GM19035 (cell line): Measurements from ENCODE around the gene MFAP1.
"Not testable (repeated sequence)": the region's sequence is repeated elsewhere in the genome, so short reads cannot be mapped to it uniquely, and the experiment has no call there.

Experiments
- ATAC-seq: cut with Tn5 transposase; IDR thresholded peaks from one replicate; pipeline ENCODE4 v1.9.1; 2021; ENCODE audit not compliant: unreplicated experiment

MFAP1 gene

DNA sequence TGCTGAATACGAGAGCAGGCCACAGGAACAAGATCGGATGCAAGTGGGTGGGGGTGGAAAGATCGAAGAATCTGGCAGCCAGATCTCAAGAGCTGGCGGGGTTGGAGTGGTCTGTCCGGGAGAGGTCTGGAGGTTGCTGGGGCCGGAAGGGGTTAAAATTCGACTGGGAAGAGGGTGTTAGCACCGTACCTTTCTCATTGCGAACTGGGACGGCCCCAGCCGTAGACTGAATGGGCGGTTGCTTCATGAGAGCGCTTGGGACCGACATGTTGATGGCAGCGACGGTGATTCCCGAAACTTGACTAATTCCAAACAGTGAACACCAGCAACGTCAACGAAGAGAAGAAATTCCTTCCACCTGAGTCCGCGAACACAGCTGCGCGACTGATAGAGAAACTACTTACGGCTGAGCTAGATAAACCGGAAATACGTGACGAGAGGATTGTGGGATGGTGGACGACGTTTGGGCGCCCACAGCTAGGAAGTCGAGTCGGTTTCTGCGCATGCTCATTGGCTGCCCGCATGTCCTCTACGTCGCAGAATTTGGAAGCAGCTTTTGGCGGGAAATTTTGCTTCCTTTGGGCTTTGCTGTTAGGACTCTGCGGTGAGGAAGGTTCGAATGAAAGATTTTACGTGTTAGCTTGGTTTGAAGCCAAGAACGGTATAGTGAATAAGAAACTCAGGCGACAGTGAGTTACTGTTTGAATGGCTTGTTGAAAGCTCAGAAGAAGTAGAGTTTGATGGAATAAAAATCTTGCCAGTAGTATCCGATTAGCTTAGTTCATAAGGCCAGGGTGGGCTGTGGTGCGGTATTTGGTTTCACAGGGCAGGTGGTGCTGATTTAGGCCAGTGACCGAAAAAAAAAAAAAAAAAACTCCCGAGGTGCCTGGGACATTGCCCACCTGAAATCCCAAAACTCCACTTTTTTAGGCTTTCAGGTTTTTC lies at the start of gene MFAP1:
TSS of gene MFAP1 (minus strand) at position 389 of the 945 bp plus-strand sequence. CDS start at position 268, 121 bp downstream.
- peak; percentile 73 for ATAC-seq

DNA sequence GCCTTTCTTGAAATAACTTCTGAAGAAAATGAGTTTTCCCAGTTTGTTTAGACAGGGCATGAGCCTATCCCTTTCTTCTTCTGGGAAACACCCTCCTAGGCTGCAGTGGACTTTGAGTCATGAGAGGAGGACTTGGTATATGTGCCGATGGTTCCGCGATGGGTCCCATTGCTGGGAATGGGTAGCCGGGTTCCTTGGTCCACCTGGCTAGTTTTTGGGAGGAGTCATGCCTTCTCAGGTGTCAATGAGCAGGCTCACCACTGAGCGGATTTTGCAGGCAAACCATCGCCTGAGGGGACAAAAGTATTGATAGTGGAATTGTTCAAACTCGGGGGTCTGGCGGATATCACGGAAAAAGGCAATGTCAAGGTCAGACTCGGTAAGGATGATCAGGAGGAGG lies 49.2 kb upstream of the MFAP1 start:
- ATAC-seq: no peak

- no peak for ATAC-seq
Measured at GRCh38 chr15:43872416-43873020, 48.0 kb upstream of the MFAP1 start.

DNA sequence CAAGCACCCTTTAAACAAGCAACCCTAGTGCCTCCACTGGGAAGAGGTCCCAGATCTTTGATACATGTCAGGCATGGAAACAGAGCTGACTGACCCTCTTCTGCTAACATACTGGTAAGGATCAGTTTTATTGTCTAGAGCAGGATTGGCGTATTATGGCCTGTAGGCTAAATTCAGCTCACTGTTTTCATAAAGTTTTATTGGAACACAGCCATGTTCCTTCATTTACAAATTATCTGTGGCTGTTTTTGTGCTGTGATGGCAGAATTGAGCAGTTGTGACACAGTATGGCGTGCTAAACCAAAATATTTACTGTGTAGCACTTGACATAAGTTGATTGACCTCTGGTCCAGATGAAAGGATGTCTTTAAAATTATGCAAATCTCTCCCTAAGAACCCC lies 47.3 kb upstream of the MFAP1 start:
- ATAC-seq: no peak

DNA sequence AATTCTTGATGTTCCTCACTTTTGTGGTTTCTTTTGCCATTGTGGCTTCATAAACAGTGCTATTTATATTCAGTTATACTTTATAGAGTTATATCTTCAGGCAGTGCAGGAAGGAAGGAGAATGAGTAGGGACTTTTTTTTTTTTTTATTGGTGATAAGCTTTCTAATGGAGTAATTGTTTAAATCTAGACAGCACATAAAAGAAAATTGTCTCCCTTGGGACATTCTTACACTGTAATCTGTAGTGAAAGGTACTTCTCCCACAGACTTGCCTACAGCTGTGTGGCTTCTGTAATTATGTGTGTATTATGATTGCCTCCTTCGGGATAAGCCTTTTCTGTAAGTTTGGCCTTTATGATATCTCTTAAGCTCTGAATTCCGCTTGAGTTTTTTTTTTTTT lies 43.9 kb upstream of the MFAP1 start:
- no peak for ATAC-seq

- no peak for ATAC-seq
Measured at GRCh38 chr15:43867096-43867495, 42.6 kb upstream of the MFAP1 start.

DNA sequence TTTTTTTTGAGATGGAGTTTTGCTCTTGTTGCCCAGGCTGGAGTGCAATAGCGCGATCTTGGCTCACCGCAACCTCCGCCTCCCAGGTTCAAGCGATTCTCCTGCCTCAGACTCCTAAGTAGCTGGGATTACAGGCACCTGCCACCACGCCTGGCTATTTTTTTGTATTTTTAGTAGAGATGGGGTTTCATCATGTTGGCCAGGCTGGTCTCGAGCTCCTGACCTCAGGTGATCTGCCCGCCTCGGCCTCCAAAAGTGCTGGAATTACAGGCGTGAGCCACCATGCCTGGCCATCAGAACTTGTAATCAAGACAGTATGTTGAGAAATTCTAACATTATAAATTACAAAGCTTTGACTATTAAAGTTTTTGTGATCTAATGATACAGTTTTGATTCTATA lies 42.1 kb upstream of the MFAP1 start:
- ATAC-seq: not testable (repeated sequence)

GRCh38 chr15:43859546-43859945 lies 35.1 kb upstream of the MFAP1 start:
- ATAC-seq: no peak

- ATAC-seq: no peak
Measured at GRCh38 chr15:43854801-43855200, 30.3 kb upstream of the MFAP1 start.

GRCh38 chr15:43852607-43853006 lies 28.1 kb upstream of the MFAP1 start:
- no peak for ATAC-seq

DNA sequence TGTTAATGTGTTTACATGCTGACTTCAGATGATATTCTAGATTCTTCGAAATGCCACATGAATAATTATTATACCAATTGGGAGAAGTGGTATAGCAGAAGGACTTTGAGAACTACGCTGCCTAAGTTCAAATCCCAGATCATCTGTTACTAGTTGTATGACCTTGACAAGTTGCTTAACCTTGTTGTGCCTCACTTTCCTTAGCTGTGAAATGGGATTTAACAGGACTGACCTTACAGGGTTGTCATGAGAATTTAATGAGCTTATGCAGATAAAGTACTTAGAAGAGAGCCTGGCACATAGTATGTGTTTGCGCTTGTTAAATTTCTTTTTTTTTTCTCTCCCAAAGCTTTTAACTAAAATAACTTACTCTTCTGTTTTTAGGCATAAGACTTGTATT lies 26.8 kb upstream of the MFAP1 start:
- no peak for ATAC-seq

DNA sequence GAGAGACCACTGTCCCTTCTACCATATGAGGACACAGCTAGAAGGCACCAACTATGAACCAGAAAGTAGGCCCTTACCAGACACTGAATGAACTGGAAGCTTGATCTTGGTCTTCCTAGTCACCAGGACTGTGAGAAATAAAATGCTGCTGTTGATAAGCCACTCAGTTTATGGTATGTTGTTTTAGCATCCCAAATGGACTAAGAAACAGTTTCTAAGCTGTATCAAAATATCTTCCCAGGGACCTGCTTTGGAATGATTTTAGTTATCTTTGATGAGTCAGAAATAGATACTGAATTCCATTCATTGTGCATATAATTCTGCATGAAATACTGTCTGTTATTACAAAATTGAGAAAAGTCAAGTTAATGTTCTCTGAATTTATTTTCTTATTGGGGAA lies 20.9 kb upstream of the MFAP1 start:
- ATAC-seq: no peak

- not testable (repeated sequence) for ATAC-seq
Measured at GRCh38 chr15:43832485-43832884, 8.0 kb upstream of the MFAP1 start.

- not testable (repeated sequence) for ATAC-seq
Measured at GRCh38 chr15:43831519-43832052, 7.1 kb upstream of the MFAP1 start.

- not testable (repeated sequence) for ATAC-seq
Measured at GRCh38 chr15:43830691-43831275, 6.3 kb upstream of the MFAP1 start.

- not testable (repeated sequence) for ATAC-seq
Measured at GRCh38 chr15:43829951-43830540, 5.6 kb upstream of the MFAP1 start.

- ATAC-seq: no peak
Measured at GRCh38 chr15:43828061-43828657, 3.7 kb upstream of the MFAP1 start.

GRCh38 chr15:43826508-43827341 lies 2.2 kb upstream of the MFAP1 start, which contains the start of gene WDR76:
Gene WDR76 (plus strand): TSS chr15:43827002. CDS start chr15:43827033, 31 bp downstream.
- peak; percentile 55 for ATAC-seq

GRCh38 chr15:43826029-43826507 lies 1.6 kb upstream of the MFAP1 start:
- no peak for ATAC-seq

- not testable (repeated sequence) for ATAC-seq
Measured at GRCh38 chr15:43825305-43825704, 815 bp upstream of the MFAP1 start.
